B cell (primary cell): ENCODE results near the gene KIR2DL3.

Source experiments
- CTCF ChIP-seq: fragments of 200-600 bp; IDR thresholded peaks from one replicate; pipeline ENCODE4 v1.8.0; 2022; ENCODE audit warnings: antibody characterized with exemption, mild to moderate bottlenecking
- EZH2 ChIP-seq: IDR thresholded peaks from 2 replicates; pipeline ENCODE4 v1.6.1; 2012; ENCODE audit warnings: borderline replicate concordance, low read depth, mild to moderate bottlenecking, moderate library complexity, low read length; ENCODE audit not compliant: insufficient read depth, poor library complexity, severe bottlenecking

GRCh38 chr19:54791476-54791875 lies 53.2 kb downstream of the KIR2DL3 start:
- TF ChIP-seq CTCF (no peak), EZH2 (no peak)
